ENCODE results near the gene BANF2.
"Not testable (repeated sequence)": the region's sequence is repeated elsewhere in the genome, so short reads cannot be mapped to it uniquely, and the experiment has no call there.

BANF2 gene

GRCh38 chr20:17682103-17682888 lies 17.5 kb upstream of the BANF2 start, which contains the start of gene RRBP1:
Gene RRBP1, minus strand, starts transcription at chr20:17682242. Its CDS starts 21,735 bp downstream, at chr20:17660507.
- in situ Hi-C loops (cut with MboI; ENCODE audit: low sequenced_read_pairs), result no loop called here

DNA sequence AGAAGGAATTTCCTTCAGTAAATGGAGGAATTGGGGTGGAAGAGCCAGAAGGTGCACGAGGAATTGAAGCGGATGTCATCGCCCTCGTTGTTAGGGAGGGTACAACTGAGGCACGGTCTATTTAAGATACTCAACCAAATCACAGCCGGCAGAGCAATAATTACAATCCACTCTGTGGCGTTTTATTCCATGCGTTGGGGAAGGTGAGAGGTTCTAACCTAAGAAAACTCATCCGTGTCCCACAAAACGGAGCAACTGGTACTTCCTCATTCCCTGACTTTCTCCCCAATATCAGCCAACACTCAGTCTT lies 16.9 kb upstream of the BANF2 start:
- in situ Hi-C loops (cut with MboI; ENCODE audit: low sequenced_read_pairs), result no loop called here

- in situ Hi-C loops (cut with MboI; ENCODE audit: low sequenced_read_pairs), result no loop called here
Measured at GRCh38 chr20:17683218-17684076, 16.3 kb upstream of the BANF2 start.

GRCh38 chr20:17684077-17684888 lies 15.5 kb upstream of the BANF2 start:
- in situ Hi-C loops (cut with MboI; ENCODE audit: low sequenced_read_pairs), result no loop called here

- in situ Hi-C loops (cut with MboI; ENCODE audit: low sequenced_read_pairs), result no loop called here
Measured at GRCh38 chr20:17685168-17685567, 14.6 kb upstream of the BANF2 start.

- in situ Hi-C loops (cut with MboI; ENCODE audit: low sequenced_read_pairs), result no loop called here
Measured at GRCh38 chr20:17687800-17688199, 12.0 kb upstream of the BANF2 start.

- in situ Hi-C loops (cut with MboI; ENCODE audit: low sequenced_read_pairs), result no loop called here
Measured at GRCh38 chr20:17688965-17689364, 10.8 kb upstream of the BANF2 start.

DNA sequence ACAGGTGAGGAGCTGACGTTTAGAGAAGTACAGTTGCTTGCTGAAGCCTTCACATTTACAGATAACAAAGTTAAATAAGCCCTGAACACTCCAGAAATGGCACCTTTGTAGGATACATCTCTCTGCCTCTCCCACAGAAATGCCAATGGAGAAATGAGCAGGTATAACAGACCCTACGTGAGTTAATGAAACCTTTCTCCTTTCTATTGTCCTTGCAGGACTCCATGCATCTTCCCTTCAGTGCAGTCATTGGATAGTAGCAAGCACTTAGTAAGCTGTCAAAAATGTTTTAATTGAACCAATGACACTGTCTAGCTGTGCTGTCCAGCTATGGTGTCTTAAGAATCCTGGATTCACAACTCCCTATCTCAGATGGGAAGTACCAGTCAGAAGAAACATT lies 9.6 kb upstream of the BANF2 start:
- in situ Hi-C loops (cut with MboI; ENCODE audit: low sequenced_read_pairs), result no loop called here

GRCh38 chr20:17691758-17692157 lies 8.0 kb upstream of the BANF2 start:
- in situ Hi-C loops (cut with MboI; ENCODE audit: low sequenced_read_pairs), result no loop called here

- in situ Hi-C loops (cut with MboI; ENCODE audit: low sequenced_read_pairs), result no loop called here
Measured at GRCh38 chr20:17693444-17694001, 6.2 kb upstream of the BANF2 start.

DNA sequence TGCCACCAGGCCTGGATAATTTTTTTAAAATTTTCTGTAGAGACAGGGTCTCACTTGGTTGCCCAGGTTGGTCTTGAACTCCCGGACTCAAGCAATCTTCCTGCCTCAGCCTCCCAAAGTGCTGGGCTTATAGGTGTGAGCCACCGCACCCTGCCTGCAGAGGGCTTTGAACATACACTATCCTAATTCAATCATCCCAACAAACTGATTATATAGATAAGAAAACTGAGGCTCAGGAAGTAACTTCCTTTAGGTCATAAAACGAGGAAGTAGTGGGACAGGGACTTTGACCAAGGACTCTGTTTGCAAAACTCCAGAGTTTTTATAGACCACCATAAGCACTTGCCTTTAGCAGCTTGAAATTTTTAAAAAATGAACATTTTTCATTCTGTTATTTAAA lies 5.0 kb upstream of the BANF2 start:
- in situ Hi-C loops (cut with MboI; ENCODE audit: low sequenced_read_pairs), result no loop called here

DNA sequence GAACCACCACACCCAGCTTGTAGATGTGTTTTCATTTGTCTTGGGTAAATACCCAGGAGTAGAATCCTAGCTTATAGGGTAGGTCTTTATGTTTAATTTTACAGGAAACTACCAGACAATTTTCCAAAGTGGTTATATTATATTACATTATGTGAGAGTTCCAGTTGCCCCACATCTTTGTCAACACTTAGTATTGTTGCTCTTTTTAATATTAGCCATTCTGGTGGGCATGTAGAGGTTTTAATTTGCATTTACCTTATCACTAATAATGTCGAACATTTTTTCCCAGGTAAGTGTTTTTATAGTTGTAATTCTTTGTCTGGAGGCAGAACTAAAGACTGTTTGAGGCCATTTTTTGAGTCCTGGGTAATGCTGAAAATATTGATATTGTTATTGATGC lies 3.5 kb upstream of the BANF2 start:
- in situ Hi-C loops (cut with MboI; ENCODE audit: low sequenced_read_pairs), result no loop called here

GRCh38 chr20:17697171-17697570 lies 2.6 kb upstream of the BANF2 start:
- in situ Hi-C loops (cut with MboI; ENCODE audit: low sequenced_read_pairs), result no loop called here

GRCh38 chr20:17698384-17698783 lies 1.4 kb upstream of the BANF2 start:
- in situ Hi-C loops (cut with MboI; ENCODE audit: low sequenced_read_pairs), result no loop called here

DNA sequence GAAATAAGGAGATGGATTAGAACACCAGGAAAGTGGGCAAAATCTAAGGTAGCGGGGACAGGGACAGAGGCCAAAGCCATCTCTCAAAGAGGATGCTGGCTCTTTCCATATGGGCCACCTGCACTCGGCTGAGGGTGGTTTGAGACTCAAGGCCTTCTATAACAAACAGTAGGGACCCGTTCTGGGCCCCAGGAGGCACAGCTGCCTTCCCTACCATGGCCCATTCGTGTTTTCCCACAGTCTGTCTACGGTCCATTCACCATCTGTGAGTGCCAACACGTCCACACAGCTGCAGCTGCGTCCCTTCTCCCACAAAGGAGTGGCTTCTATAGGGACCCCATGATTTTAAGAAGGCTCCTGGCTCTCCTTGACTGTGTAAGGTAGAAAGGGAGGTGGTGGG lies 871 bp downstream of the BANF2 start:
- in situ Hi-C loops (cut with MboI; ENCODE audit: low sequenced_read_pairs), result no loop called here

DNA sequence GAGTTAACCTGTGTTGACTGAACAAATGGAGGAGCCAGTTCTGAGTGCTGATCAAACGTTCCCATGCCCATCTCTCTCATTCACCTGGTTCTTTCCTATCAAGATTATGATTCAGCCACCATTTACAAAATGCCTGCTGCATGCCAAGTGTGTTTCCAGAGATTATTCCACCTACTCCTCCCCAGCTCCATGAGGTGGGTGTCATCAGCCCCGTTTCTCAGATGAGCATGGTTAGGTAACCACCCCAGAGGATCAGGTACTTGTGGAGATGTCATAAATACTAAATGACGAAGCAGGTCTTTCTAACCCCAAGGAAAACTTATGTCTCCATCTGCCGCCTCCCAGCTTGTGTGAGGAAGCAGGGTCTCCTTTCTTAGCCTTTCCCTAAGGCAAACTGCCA lies 2.1 kb downstream of the BANF2 start:
- in situ Hi-C loops (cut with MboI; ENCODE audit: low sequenced_read_pairs), result no loop called here

DNA sequence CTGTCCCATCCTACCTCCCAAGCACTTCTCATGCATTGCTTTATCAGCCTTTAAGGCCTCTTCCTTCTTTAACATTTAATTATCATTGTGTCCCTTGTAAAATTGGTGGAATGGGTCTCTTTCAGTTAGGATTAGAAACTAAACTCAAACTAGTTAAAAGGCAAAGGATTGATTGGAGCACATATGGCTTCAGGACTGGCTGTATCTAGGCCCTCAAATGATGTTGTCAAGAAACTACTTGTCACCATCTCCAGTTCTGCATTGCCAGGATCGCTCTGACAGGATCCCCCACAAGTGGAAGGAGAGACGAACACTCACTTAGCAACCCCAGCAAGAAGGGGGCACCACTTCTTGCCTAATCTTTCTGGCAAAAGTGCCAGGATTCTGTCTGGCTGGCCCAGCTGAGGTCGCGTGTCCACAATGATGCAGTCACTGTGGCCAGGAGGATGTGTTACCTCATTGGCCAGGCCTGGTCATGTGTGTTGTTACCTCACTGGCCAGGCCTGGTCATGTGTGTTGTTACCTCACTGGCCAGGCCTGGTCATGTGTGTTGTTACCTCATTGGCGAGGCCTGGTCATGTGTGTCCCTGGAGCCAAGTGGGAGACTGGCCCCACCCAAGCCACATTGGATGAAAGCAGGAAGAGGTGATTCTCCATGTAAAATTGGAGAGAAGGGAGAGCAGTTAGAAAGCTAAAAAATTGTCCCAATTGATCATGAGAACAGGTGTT lies 5.0 kb downstream of the BANF2 start:
- in situ Hi-C loops (cut with MboI; ENCODE audit: low sequenced_read_pairs), result no loop called here

DNA sequence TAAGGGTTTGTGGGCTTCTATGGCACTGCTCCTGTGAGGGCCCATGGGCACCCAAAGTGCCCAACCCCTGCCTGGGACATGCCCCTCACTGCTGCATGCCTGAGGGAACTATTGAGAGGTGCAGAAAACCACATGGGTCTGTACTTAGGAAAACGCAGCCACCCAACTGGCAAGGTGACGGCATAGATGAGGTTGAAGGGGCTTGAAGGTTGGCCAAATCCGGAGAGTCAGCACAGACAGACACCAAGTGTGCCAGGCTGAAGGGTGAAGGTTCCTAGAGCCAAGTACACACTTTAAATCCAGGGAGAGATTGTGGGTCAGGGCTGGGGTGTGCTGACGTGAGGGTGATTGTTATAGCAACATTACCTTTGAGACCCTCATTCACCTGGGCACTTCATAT lies 6.2 kb downstream of the BANF2 start:
- in situ Hi-C loops (cut with MboI; ENCODE audit: low sequenced_read_pairs), result no loop called here

DNA sequence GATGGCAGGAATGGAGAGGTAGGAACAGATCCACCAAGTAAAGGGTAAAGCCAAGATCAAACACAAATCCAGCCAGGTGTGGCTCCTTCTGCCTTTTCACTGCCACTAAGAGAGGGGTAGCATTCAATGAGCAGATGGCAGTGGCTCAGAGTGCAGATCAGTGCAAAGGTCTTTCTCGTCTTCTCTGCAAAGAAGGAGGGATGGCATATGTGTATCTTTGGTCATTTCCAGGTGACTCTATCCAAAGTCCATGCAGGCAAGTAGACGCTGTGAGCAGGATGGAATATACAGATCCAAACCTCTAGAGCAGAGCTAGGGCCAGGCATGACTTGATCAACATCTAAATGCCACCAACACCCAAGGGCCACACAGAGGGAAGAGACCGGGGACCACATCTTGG lies 6.9 kb downstream of the BANF2 start:
- in situ Hi-C loops (cut with MboI; ENCODE audit: low sequenced_read_pairs), result no loop called here

- in situ Hi-C loops (cut with MboI; ENCODE audit: low sequenced_read_pairs), result not testable (repeated sequence)
Measured at GRCh38 chr20:17707951-17708350, 8.2 kb downstream of the BANF2 start.
